Stimulated activated CD4-positive, alpha-beta T cell treated with anti-CD3 and anti-CD28 coated beads, Interleukin-12 subunit alpha, Interleukin-12 subunit beta, amount 100 ng/mL, for 48 hours (primary cell): Measurements from ENCODE around the gene DNMT3B.

Experiments used
- DNase-seq, 3 donors: peaks; one replicate each; pipeline ENCODE4 v3.0.0-alpha.2; 2020; ENCODE audit warnings: low read depth in 2 of 3, low spot score in 1 of 3

Gene DNMT3B

DNA sequence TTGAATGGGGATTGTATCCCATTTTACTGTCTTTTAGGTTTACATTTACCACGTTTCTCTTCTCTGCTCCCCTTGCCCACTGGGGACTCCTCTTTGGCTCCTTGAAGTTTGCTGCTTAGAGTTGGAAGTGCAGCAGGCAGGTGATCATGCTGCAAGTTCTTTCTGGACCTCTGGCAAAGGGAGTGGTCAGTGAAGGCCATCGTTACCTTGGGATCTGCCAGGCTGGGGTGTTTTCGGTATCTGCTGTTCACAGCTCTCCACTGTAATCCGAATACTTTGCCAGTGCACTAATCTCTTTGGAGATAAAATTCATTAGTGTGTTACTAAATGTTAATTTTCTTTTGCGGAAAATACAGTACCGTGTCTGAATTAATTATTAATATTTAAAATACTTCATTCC is 87.4 kb downstream of the DNMT3B start:
- DNase-seq: no peak

DNA sequence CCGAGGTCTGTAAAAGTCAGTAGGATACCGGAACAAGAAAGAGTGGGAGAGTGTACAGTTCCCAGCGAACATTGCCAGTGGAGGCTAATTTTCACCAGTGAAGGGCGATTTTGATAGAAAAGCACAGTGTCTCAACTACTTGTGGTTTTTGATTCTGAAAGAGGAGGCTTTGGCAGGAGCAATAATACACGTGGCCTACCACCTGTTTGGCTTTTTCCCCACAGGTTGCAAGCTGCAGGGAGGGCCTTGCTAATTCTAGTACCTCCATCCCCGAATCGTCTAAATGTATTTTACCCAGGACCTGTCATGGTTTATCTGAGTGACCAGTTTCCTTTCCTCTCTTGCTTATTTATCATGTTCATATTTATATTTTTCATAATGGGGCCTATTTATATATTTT is 93.2 kb downstream of the DNMT3B start:
- no peak for DNase-seq

DNA sequence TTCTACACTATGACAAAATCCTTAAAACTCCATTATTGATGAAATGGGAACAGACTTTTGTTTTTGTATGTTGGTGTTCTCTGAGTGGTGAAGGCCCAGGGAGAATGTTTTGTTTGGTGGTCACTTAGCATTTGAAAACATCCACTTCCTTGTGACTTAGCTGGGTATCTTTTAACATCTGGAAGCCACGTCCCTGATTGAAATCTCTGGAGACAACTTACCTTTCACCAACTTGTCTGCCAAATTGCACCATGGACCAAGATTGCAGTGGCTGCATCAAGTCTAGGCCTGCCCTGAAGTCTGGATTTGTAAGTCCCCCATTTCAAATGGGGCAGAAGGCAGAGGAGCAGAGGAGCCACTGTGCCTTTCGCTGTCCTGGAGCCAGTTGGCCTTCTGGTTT is 96.0 kb downstream of the DNMT3B start:
- DNase-seq: no peak
